ENCODE measurements around the gene GPR42. TPM values are rescaled to one million over a fixed set of nuclear protein-coding genes. Genes with fewer than 3 reads are reported as not detected.
"Not testable (repeated sequence)": the region's sequence is repeated elsewhere in the genome, so short reads cannot be mapped to it uniquely, and the experiment has no call there.

Gene GPR42
- total RNA-seq, 1 donor from 2014 or later = not detected

DNA sequence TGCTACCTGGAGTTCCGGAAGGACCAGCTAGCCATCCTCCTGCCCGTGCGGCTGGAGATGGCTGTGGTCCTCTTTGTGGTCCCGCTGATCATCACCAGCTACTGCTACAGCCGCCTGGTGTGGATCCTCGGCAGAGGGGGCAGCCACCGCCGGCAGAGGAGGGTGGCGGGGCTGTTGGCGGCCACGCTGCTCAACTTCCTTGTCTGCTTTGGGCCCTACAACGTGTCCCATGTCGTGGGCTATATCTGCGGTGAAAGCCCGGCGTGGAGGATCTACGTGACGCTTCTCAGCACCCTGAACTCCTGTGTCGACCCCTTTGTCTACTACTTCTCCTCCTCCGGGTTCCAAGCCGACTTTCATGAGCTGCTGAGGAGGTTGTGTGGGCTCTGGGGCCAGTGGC lies 11.5 kb upstream of the GPR42 start:
- not testable (repeated sequence) for ATAC-seq, DNase-seq
- intact Hi-C loops (cut with micrococcal nuclease) = loop anchor here (10.0 kb wide), 1 partner anchor 135 kb away; the partner anchor contains the start of gene KRTDAP

DNA sequence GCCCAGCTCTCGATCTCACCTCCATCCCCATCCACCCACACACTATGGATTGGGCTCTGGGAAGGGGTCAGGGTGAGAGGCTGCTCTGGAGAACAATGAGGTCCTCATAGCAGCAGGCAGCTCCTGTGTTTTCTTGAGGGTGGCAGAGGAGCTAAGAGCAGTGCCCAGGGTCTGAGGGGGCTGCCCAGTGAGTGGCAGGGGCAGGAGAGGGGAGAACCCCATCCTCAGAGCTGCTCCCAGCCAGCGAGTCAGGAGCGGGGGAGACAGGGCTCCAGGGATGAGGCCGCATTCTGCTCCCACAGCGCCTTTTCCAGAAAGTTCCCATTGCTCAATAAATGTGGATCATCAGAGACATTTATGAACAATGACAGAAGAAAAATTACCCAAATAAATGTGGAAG lies 10.8 kb upstream of the GPR42 start:
- DNase-seq; ATAC-seq; intact Hi-C loops (cut with micrococcal nuclease): not testable (repeated sequence)

DNA sequence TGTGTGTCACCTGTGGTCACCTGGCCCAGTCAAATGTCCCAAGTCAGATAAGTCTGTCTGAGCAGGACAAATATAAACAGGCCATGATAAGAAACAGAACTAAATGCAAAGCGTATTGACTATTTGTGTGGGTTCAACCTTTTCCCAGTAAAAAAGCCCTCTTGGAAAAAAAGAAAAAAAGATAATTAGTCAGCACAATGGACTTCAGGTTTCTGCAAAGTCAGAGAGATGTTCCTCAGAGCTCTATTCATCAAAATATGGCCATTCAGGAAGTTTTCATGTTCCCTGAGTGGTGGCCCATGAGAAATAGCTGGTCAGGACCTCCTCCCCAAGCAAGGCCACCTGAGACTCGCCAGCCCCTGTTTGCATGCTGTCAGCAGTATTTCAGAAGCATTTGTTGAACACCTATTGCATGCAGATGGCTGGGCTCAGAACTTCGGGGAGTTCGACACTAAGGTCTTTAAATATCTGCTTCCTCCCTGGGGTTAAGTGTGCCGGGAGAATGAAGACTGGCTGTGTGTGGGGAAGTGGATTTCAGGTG lies 9.9 kb upstream of the GPR42 start:
- DNase-seq = no peak

DNA sequence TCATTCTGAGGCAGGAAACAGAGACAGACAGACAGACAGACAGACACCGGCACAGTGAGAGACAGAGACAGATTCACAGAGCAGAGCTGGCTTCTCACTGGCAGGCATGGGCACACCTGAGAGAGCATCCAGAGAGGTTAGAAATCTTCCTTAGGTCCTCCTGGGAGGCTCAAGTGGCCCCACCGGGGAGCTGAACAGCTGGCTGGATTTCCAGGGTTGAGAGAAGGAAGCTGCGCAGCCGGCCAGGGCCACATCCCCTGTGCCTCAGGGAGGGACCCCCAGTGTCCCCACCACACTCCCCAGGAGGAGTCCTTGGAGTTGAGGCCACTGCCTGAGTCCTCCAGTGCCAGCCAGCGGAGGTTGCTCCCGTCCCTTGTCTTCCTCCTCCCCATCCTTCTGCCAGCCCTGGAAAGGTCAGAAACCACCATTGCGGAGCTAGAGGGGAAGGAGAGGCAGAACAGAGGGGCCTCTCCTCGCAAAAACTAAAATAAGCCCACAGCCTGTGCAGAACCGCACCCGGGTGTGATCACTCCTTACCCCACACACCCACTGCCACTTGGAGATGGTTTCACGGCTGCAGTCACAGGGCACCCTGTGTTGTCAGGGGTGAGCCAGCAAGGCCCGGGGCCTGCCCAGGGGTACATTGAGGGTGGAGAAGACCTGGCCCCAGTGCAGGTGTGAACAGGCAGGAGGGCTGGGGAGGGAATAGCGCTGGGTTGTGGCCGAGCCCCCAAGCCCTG lies 8.4 kb upstream of the GPR42 start:
- ATAC-seq (no peak), DNase-seq (no peak)
- intact Hi-C loops (cut with micrococcal nuclease) = no loop called here

More for the DNA sequence above, 9.9 kb upstream of the GPR42 start:
- intact Hi-C loops (cut with micrococcal nuclease) = no loop called here
- no peak for ATAC-seq

DNA sequence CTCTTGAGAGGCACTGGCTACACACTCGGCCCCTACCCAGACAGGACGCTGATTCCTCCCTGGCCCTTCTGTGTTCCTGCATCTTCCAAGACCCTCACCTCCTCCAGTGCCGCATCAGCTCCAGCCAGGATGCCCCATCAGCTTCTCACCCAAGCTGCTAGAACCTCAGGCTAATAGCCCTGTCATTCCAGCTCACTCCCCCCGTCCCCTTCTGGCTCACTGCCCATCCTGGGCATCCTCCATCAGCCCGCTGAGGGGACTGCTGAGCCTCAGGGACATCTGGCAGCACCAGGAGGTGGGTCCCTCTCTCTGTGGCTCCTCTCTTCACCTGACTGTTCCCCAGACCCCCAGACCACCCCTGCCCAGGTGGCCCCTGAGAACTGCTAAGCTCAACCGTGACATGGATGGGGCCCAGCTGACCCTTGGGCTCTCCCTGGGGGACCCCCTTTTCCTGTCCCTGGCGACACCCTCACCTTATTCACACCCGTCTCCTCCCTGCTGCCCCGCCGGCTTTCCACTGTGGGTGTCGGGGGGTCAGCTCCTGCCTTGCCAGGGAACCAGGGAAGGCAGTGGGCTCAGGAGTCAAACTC lies 7.8 kb upstream of the GPR42 start:
- DNase-seq (no peak), ATAC-seq (no peak)
- intact Hi-C loops (cut with micrococcal nuclease) = no loop called here

DNA sequence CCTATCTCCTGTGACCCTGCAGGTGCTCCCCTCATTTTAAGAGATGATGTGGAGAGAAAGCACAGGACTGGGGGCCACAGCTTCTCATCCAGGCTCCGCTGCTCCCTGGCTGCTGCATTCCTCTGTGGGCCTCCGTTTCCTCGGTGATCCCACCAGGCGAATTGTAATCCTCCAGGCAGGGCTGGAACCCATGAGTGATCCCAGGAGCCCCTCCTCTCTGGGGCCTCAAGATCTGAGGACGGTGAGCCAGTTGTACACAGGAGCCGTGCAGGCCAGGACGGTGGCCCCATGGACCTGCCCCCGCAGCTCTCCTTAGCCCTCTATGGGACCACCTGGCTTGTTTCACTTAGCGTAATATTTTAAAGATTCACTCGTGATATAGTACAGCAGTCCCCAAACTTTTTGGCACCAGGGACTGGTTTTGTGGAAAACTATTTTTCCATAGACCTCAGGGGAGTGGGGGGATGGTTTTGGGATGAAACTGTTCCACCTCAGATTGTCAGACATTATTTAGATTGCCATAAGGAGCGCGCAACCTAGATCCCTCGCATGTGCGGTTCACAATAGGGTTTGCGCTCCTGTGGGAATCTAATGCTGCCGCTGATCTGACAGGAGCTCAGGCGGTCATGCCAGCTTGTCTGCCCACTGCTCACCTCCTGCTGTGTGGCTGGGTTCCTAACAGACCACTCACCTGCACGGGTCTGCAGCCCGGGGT lies 7.0 kb upstream of the GPR42 start:
- DNase-seq (no peak), ATAC-seq (no peak)
- intact Hi-C loops (cut with micrococcal nuclease) = no loop called here

- no peak for ATAC-seq
- no peak for DNase-seq
- intact Hi-C loops (cut with micrococcal nuclease) = no loop called here
These were observed 5.6 kb upstream of the GPR42 start for GRCh38 chr19:35365303-35365702.

- ATAC-seq (no peak), DNase-seq (no peak)
- intact Hi-C loops (cut with micrococcal nuclease) = no loop called here
These were observed 2.5 kb upstream of the GPR42 start for GRCh38 chr19:35368378-35368777.

- ATAC-seq (no peak), DNase-seq (no peak)
- intact Hi-C loops (cut with micrococcal nuclease) = no loop called here
These were observed 1.3 kb upstream of the GPR42 start for GRCh38 chr19:35369522-35369921.

DNA sequence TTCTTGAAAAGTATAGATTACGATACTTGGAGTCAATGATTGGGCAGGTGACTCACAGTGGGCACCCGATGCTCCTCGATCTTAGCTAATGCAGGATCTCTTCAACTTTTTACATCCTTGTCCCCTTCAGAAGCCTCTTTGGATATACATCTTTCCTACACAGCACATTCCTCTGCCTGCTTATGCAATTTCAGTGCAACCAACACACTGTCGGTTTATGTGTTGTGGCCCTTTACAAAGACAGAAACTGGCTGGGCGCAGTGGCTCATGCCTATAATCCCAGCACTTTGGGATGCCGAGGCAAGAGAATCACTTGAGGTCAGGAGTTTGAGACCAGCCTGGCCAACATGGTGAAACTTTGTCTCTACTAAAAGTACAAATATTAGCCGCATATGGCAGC lies 2.6 kb downstream of the GPR42 start:
- intact Hi-C loops (cut with micrococcal nuclease) = no loop called here
- ATAC-seq (no peak), DNase-seq (no peak)

GRCh38 chr19:35374031-35374430 lies 3.2 kb downstream of the GPR42 start:
- intact Hi-C loops (cut with micrococcal nuclease); ATAC-seq; DNase-seq: not testable (repeated sequence)

DNA sequence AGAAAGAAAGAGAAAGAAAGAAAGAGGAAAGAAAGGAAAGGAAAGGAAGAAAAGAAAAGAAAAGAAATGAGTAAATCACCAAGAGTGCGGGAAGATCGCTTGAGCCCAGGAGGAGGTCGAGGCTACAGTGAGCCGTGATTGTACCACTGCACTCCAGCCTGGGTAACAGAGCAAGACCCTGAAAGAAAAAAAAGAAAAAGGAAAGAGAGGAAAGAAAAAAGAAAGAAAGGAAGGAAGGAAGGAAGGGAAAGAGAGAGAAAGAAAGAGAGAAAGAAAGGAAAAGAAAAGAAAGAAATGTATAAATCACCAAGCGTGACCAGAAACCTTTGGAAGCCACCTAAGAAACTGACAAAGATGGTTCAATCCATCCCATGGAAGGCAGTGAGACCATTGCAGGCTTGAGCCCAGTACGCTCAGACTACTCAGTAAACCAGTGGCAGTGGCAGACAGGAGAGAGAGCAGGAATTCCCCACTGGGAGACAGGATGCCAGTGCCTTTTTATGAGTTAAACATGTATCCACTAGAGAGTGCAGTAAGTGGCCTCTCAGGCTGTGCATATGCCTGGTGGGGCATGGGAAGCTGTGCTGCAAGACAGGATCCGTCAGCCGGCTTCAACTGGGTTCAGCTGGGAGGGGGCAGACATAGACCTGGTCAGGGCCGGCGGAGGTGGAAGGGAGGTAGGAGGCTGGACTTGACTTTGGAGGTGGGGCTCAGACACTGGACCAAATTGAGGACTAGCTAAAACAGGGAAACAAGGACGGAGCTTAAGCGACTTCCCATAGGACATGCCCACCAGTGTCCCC lies 4.8 kb downstream of the GPR42 start:
- no peak for ATAC-seq
- intact Hi-C loops (cut with micrococcal nuclease) = no loop called here
- DNase-seq = no peak

- intact Hi-C loops (cut with micrococcal nuclease) = no loop called here
- peak; percentile 36 for ATAC-seq
These were observed 6.8 kb downstream of the GPR42 start for GRCh38 chr19:35377656-35378055.

GRCh38 chr19:35378356-35378755 lies 7.5 kb downstream of the GPR42 start:
- DNase-seq (no peak), ATAC-seq (no peak)
- intact Hi-C loops (cut with micrococcal nuclease) = no loop called here

More at GRCh38 chr19:35377656-35378055, 6.8 kb downstream of the GPR42 start:
- DNase-seq = peak; percentile 46

DNA sequence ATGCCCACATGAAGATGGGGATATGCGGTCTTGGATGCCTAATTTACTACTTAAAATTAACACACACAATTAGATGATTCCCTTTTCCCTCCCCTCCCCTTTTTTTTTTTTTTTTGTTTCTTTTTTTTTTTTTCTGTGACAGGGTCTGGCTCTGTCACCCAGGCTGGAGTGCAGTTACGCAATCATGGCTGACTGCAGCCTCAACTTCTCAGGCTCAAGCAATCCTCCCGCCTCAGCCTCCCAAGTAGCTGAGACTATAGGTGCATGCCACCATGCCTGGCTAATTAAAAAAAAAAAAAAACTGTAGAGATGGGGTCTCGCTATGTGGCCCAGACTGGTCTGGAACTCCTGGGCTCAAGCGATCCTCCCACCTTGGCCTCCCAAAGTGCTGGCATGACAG lies 8.7 kb downstream of the GPR42 start:
- intact Hi-C loops (cut with micrococcal nuclease); DNase-seq; ATAC-seq: not testable (repeated sequence)

DNA sequence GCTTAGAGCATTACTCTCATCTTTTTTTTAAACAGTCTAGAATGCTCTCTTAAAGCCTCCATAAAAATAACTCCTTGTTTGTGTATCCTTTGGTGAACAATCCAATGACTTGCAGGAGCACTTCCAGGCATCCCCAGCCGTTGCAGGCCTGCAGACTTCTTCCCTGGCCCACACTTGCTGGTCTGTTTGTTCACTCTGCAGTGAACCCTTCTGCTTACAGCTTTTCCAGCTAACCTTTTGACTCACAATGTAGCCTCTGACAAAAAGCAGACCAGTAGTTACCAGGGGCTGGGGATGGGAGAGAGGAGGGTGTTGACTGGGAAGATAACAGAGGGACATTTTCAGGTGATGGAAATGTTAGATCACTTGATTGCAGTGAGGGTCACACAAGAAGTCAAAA lies 9.1 kb downstream of the GPR42 start:
- peak; percentile 53 for ATAC-seq
- DNase-seq = no peak
- intact Hi-C loops (cut with micrococcal nuclease) = no loop called here

DNA sequence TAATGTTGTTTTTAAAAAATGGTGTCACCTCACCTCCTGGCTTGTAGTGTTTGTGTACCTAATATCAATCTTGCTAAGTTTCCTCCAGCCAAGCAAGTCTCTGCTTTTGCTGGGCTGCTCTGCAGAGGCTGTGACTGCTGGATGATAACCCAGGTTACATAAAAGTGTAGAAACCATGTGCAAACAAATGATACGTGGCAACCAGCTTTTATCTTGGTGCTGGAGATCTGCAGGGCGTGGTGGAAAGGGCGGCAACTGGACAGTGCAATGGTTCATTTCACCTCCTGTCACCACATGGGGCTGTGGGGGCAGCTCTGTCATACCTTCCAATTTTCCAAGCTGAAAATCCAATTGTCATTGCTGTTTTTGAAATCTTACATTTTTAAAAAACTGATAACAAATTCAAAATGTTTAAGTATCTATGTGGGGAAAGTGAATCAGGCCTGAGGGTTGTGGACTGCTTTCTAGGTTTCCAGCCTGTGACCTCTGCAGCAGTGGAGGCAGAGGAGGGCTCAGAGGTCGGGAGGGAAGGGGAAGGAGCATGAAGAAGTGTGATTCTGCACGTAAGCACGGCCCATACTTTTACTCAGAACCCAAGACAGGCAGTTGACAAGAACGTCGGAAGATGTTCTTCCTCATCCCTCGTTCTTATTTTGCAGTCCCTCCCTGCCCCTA lies 9.7 kb downstream of the GPR42 start:
- no peak for DNase-seq
- intact Hi-C loops (cut with micrococcal nuclease) = no loop called here
- peak; percentile 57 for ATAC-seq

GRCh38 chr19:35381318-35381717 lies 10.4 kb downstream of the GPR42 start:
- ATAC-seq (no peak), DNase-seq (no peak)
- intact Hi-C loops (cut with micrococcal nuclease) = no loop called here

GRCh38 chr19:35381926-35382325 lies 11.1 kb downstream of the GPR42 start:
- ATAC-seq = no peak
- intact Hi-C loops (cut with micrococcal nuclease) = no loop called here
- DNase-seq = no peak

All from left ventricle myocardium superior (tissue), 1 donor.